ENCODE data around the gene FSCN2.

Gene FSCN2

GRCh38 chr17:81550830-81551457, 22.8 kb downstream of the FSCN2 start:
- no peaks in the 10 kb centered on the region for H3K9me3 ChIP-seq (ENCODE audit: control insufficient read depth, low read length)
- H3K36me3 ChIP-seq (ENCODE audit: control insufficient read depth, insufficient read depth, low read length): no peaks in the 10 kb centered on the region
- H3K79me2 ChIP-seq: no peaks in the 10 kb centered on the region
- H2AFZ ChIP-seq: peak overlapping the region; percentile 94
- no peak overlapping the region for H3K9ac ChIP-seq
- H3K4me3 ChIP-seq (ENCODE audit: low read depth, low read length): peak overlapping the region; percentile 89
- no peak overlapping the region for H3K27ac ChIP-seq
- H3K4me2 ChIP-seq (ENCODE audit: low read length): peak overlapping the region; percentile 96
- TF ChIP-seq CTCF (IDR thresholded peaks at IDR 0.05): no peak
- no peaks in the 10 kb centered on the region for H3K4me1 ChIP-seq
- H3K27me3 ChIP-seq (ENCODE audit: control insufficient read depth, insufficient read depth, low read length): no peaks in the 10 kb centered on the region

GRCh38 chr17:81551458-81552243, 23.5 kb downstream of the FSCN2 start:
- Histone ChIP-seq H3K36me3 (ENCODE audit: control insufficient read depth, insufficient read depth, low read length) (no peaks in the 10 kb centered on the region), H2AFZ (peak overlapping the region; percentile 94), H3K27me3 (ENCODE audit: control insufficient read depth, insufficient read depth, low read length) (no peaks in the 10 kb centered on the region), H3K9ac (peak overlapping the region; percentile 35), H3K4me2 (ENCODE audit: low read length) (peak overlapping the region; percentile 96), H3K9me3 (ENCODE audit: control insufficient read depth, low read length) (no peaks in the 10 kb centered on the region), H3K4me1 (no peaks in the 10 kb centered on the region), H3K79me2 (no peaks in the 10 kb centered on the region), H3K27ac (peak overlapping the region; percentile 70), H3K4me3 (ENCODE audit: low read depth, low read length) (peak overlapping the region; percentile 89)
- no peak for TF ChIP-seq CTCF (IDR thresholded peaks at IDR 0.05)

- no peaks in the 10 kb centered on the region for H3K4me1 ChIP-seq
- no peak for TF ChIP-seq CTCF (IDR thresholded peaks at IDR 0.05)
These were observed 24.3 kb downstream of the FSCN2 start, which contains the start of gene FAAP100 for GRCh38 chr17:81552244-81553017. Gene FAAP100 (minus strand): TSS chr17:81552353. CDS start chr17:81552330, 23 bp downstream.

GRCh38 chr17:81553018-81553615, 24.9 kb downstream of the FSCN2 start:
- no peaks in the 10 kb centered on the region for H3K36me3 ChIP-seq (ENCODE audit: control insufficient read depth, insufficient read depth, low read length)
- H2AFZ ChIP-seq: peak overlapping the region; percentile 94
- no peaks in the 10 kb centered on the region for H3K27me3 ChIP-seq (ENCODE audit: control insufficient read depth, insufficient read depth, low read length)
- no peaks in the 10 kb centered on the region for H3K9me3 ChIP-seq (ENCODE audit: control insufficient read depth, low read length)
- H3K27ac ChIP-seq: peak overlapping the region; percentile 70
- H3K79me2 ChIP-seq: no peaks in the 10 kb centered on the region
- H3K4me2 ChIP-seq (ENCODE audit: low read length): peak overlapping the region; percentile 96
- peak overlapping the region; percentile 89 for H3K4me3 ChIP-seq (ENCODE audit: low read depth, low read length)
- H3K9ac ChIP-seq: no peak overlapping the region
- TF ChIP-seq CTCF (IDR thresholded peaks at IDR 0.05): peak; percentile 8
- H3K4me1 ChIP-seq: no peaks in the 10 kb centered on the region

More at GRCh38 chr17:81552244-81553017, 24.3 kb downstream of the FSCN2 start, which contains the start of gene FAAP100:
- Histone ChIP-seq H3K4me2 (ENCODE audit: low read length) (peak within 1 kb of the TSS; percentile 96), H3K27me3 (ENCODE audit: control insufficient read depth, insufficient read depth, low read length) (no peaks in the 10 kb centered on the region), H3K79me2 (no peaks in the 10 kb centered on the region), H3K27ac (peak within 1 kb of the TSS; percentile 70), H3K9ac (peak within 1 kb of the TSS; percentile 35), H3K36me3 (ENCODE audit: control insufficient read depth, insufficient read depth, low read length) (no peaks in the 10 kb centered on the region), H3K9me3 (ENCODE audit: control insufficient read depth, low read length) (no peaks in the 10 kb centered on the region), H3K4me3 (ENCODE audit: low read depth, low read length) (peak within 1 kb of the TSS; percentile 89), H2AFZ (peak within 1 kb of the TSS; percentile 94)

All from parathyroid adenoma (tissue), 2 donors.